HL-60 (cell line): ENCODE results near the gene UBE2V1.

Source experiments
- CTCF ChIP-seq: IDR thresholded peaks from one replicate; pipeline ENCODE4 v1.5.1; 2011; ENCODE audit warnings: low read length, control low read depth, inconsistent platforms; ENCODE audit not compliant: insufficient read depth
- GABPA ChIP-seq: IDR thresholded peaks from 2 replicates; pipeline ENCODE4 v1.6.1; 2012; ENCODE audit warnings: low read depth
- POLR2AphosphoS5 ChIP-seq: IDR thresholded peaks from 2 replicates; pipeline ENCODE4 v1.6.1; 2012; ENCODE audit warnings: low read depth
- REST ChIP-seq: IDR thresholded peaks from 2 replicates; pipeline ENCODE4 v1.6.1; 2012; ENCODE audit warnings: low read depth; ENCODE audit not compliant: insufficient replicate concordance

GRCh38 chr20:50098259-50098658 lies 14.7 kb downstream of the UBE2V1 start:
- TF ChIP-seq CTCF (no peak), REST (no peak), POLR2AphosphoS5 (no peak), GABPA (no peak)
